ENCODE data around the gene TRIO.

- TF ChIP-seq CTCF (conservative IDR thresholded peaks at IDR 0.05 in 1 of 2, IDR thresholded peaks at IDR 0.05 in 1 of 2; ENCODE audit: low read depth in 1 of 2, low read length in 2 of 2) (no peak), EZH2 (IDR thresholded peaks at IDR 0.05; ENCODE audit: low read length, missing control alignments) (no peak)
Measured at GRCh38 chr5:14213253-14213652, 70.1 kb downstream of the TRIO start.
